Measurements from ENCODE around the gene CCNA2.

Gene CCNA2

GRCh38 chr4:121789960-121790829, 33.5 kb downstream of the CCNA2 start:
- Histone ChIP-seq H3K36me3 (ENCODE audit: control insufficient read depth, insufficient read depth, low read length) (no peaks in the 10 kb centered on the region), H3K4me3 (ENCODE audit: low read depth, low read length) (no peak overlapping the region), H3K4me1 (ENCODE audit: control insufficient read depth, insufficient read depth, low read length) (peaks cover 6% of the 10 kb centered on the region), H3K27me3 (ENCODE audit: control insufficient read depth, insufficient read depth, low read length) (no peaks in the 10 kb centered on the region; the same call in 1 of the 2 replicates), H3K9ac (ENCODE audit: low read depth, low read length) (no peak overlapping the region), H3K9me3 (ENCODE audit: control insufficient read depth, insufficient read depth, low read length) (no peaks in the 10 kb centered on the region), H3K27ac (ENCODE audit: low read depth, low read length) (no peak overlapping the region)

GRCh38 chr4:121789455-121789854, 34.2 kb downstream of the CCNA2 start:
- H3K27ac ChIP-seq (ENCODE audit: low read depth, low read length), result no peak overlapping the region
- peaks cover 1% of the 10 kb centered on the region for H3K4me1 ChIP-seq (ENCODE audit: control insufficient read depth, insufficient read depth, low read length)
- H3K4me3 ChIP-seq (ENCODE audit: low read depth, low read length), result no peak overlapping the region
- H3K9ac ChIP-seq (ENCODE audit: low read depth, low read length), result no peak overlapping the region
- no peaks in the 10 kb centered on the region for H3K36me3 ChIP-seq (ENCODE audit: control insufficient read depth, insufficient read depth, low read length)
- H3K9me3 ChIP-seq (ENCODE audit: control insufficient read depth, insufficient read depth, low read length), result no peaks in the 10 kb centered on the region
- no peaks in the 10 kb centered on the region; the same call in 1 of the 2 replicates for H3K27me3 ChIP-seq (ENCODE audit: control insufficient read depth, insufficient read depth, low read length)

GRCh38 chr4:121788896-121789295, 34.8 kb downstream of the CCNA2 start:
- H3K9ac ChIP-seq (ENCODE audit: low read depth, low read length), result no peak overlapping the region
- no peaks in the 10 kb centered on the region; the same call in 1 of the 2 replicates for H3K27me3 ChIP-seq (ENCODE audit: control insufficient read depth, insufficient read depth, low read length)
- H3K27ac ChIP-seq (ENCODE audit: low read depth, low read length), result no peak overlapping the region
- H3K4me1 ChIP-seq (ENCODE audit: control insufficient read depth, insufficient read depth, low read length), result no peaks in the 10 kb centered on the region
- H3K4me3 ChIP-seq (ENCODE audit: low read depth, low read length), result no peak overlapping the region
- H3K36me3 ChIP-seq (ENCODE audit: control insufficient read depth, insufficient read depth, low read length), result no peaks in the 10 kb centered on the region
- H3K9me3 ChIP-seq (ENCODE audit: control insufficient read depth, insufficient read depth, low read length), result no peaks in the 10 kb centered on the region

GRCh38 chr4:121786221-121786620, 37.5 kb downstream of the CCNA2 start:
- Histone ChIP-seq H3K27ac (ENCODE audit: low read depth, low read length) (no peak overlapping the region), H3K4me1 (ENCODE audit: control insufficient read depth, insufficient read depth, low read length) (no peaks in the 10 kb centered on the region), H3K9ac (ENCODE audit: low read depth, low read length) (no peak overlapping the region), H3K36me3 (ENCODE audit: control insufficient read depth, insufficient read depth, low read length) (no peaks in the 10 kb centered on the region), H3K9me3 (ENCODE audit: control insufficient read depth, insufficient read depth, low read length) (no peaks in the 10 kb centered on the region), H3K4me3 (ENCODE audit: low read depth, low read length) (no peak overlapping the region), H3K27me3 (ENCODE audit: control insufficient read depth, insufficient read depth, low read length) (no peaks in the 10 kb centered on the region; the same call in 1 of the 2 replicates)

- Histone ChIP-seq H3K36me3 (ENCODE audit: control insufficient read depth, insufficient read depth, low read length) (no peaks in the 10 kb centered on the region), H3K4me1 (ENCODE audit: control insufficient read depth, insufficient read depth, low read length) (no peaks in the 10 kb centered on the region), H3K27ac (ENCODE audit: low read depth, low read length) (no peak overlapping the region), H3K9ac (ENCODE audit: low read depth, low read length) (no peak overlapping the region), H3K9me3 (ENCODE audit: control insufficient read depth, insufficient read depth, low read length) (no peaks in the 10 kb centered on the region), H3K4me3 (ENCODE audit: low read depth, low read length) (no peak overlapping the region), H3K27me3 (ENCODE audit: control insufficient read depth, insufficient read depth, low read length) (no peaks in the 10 kb centered on the region)
These were observed 38.2 kb downstream of the CCNA2 start for GRCh38 chr4:121785479-121785878.

GRCh38 chr4:121784975-121785374, 38.7 kb downstream of the CCNA2 start:
- Histone ChIP-seq H3K27me3 (ENCODE audit: control insufficient read depth, insufficient read depth, low read length) (no peaks in the 10 kb centered on the region), H3K9ac (ENCODE audit: low read depth, low read length) (no peak overlapping the region), H3K36me3 (ENCODE audit: control insufficient read depth, insufficient read depth, low read length) (no peaks in the 10 kb centered on the region), H3K27ac (ENCODE audit: low read depth, low read length) (no peak overlapping the region), H3K9me3 (ENCODE audit: control insufficient read depth, insufficient read depth, low read length) (no peaks in the 10 kb centered on the region), H3K4me3 (ENCODE audit: low read depth, low read length) (no peak overlapping the region), H3K4me1 (ENCODE audit: control insufficient read depth, insufficient read depth, low read length) (no peaks in the 10 kb centered on the region)

- Histone ChIP-seq H3K27me3 (ENCODE audit: control insufficient read depth, insufficient read depth, low read length) (no peaks in the 10 kb centered on the region), H3K4me1 (ENCODE audit: control insufficient read depth, insufficient read depth, low read length) (no peaks in the 10 kb centered on the region), H3K36me3 (ENCODE audit: control insufficient read depth, insufficient read depth, low read length) (no peaks in the 10 kb centered on the region), H3K9ac (ENCODE audit: low read depth, low read length) (no peak overlapping the region), H3K4me3 (ENCODE audit: low read depth, low read length) (no peak overlapping the region), H3K9me3 (ENCODE audit: control insufficient read depth, insufficient read depth, low read length) (no peaks in the 10 kb centered on the region), H3K27ac (ENCODE audit: low read depth, low read length) (no peak overlapping the region)
These were observed 39.3 kb downstream of the CCNA2 start for GRCh38 chr4:121784401-121784800.

GRCh38 chr4:121783210-121783609, 40.5 kb downstream of the CCNA2 start:
- no peak overlapping the region for H3K27ac ChIP-seq (ENCODE audit: low read depth, low read length)
- H3K9me3 ChIP-seq (ENCODE audit: control insufficient read depth, insufficient read depth, low read length), result no peaks in the 10 kb centered on the region
- no peaks in the 10 kb centered on the region for H3K4me1 ChIP-seq (ENCODE audit: control insufficient read depth, insufficient read depth, low read length)
- no peaks in the 10 kb centered on the region for H3K36me3 ChIP-seq (ENCODE audit: control insufficient read depth, insufficient read depth, low read length)
- H3K4me3 ChIP-seq (ENCODE audit: low read depth, low read length), result no peak overlapping the region
- H3K27me3 ChIP-seq (ENCODE audit: control insufficient read depth, insufficient read depth, low read length), result no peaks in the 10 kb centered on the region
- no peak overlapping the region for H3K9ac ChIP-seq (ENCODE audit: low read depth, low read length)

GRCh38 chr4:121778991-121779628, 44.6 kb downstream of the CCNA2 start:
- Histone ChIP-seq H3K4me1 (ENCODE audit: control insufficient read depth, insufficient read depth, low read length) (peaks cover 4% of the 10 kb centered on the region; the same call in 1 of the 2 replicates), H3K9ac (ENCODE audit: low read depth, low read length) (no peak overlapping the region), H3K27me3 (ENCODE audit: control insufficient read depth, insufficient read depth, low read length) (no peaks in the 10 kb centered on the region), H3K36me3 (ENCODE audit: control insufficient read depth, insufficient read depth, low read length) (no peaks in the 10 kb centered on the region), H3K4me3 (ENCODE audit: low read depth, low read length) (no peak overlapping the region), H3K27ac (ENCODE audit: low read depth, low read length) (no peak overlapping the region), H3K9me3 (ENCODE audit: control insufficient read depth, insufficient read depth, low read length) (no peaks in the 10 kb centered on the region)

- H3K9me3 ChIP-seq (ENCODE audit: control insufficient read depth, insufficient read depth, low read length), result no peaks in the 10 kb centered on the region
- H3K27me3 ChIP-seq (ENCODE audit: control insufficient read depth, insufficient read depth, low read length), result no peaks in the 10 kb centered on the region
- H3K36me3 ChIP-seq (ENCODE audit: control insufficient read depth, insufficient read depth, low read length), result no peaks in the 10 kb centered on the region
- no peak overlapping the region for H3K4me3 ChIP-seq (ENCODE audit: low read depth, low read length)
- H3K27ac ChIP-seq (ENCODE audit: low read depth, low read length), result no peak overlapping the region
- no peak overlapping the region for H3K9ac ChIP-seq (ENCODE audit: low read depth, low read length)
- peaks cover 8% of the 10 kb centered on the region; the same call in 1 of the 2 replicates for H3K4me1 ChIP-seq (ENCODE audit: control insufficient read depth, insufficient read depth, low read length)
These were observed 46.1 kb downstream of the CCNA2 start for GRCh38 chr4:121777625-121778024.

Data from HUES48 (cell line).